KBM-7 (cell line): Measurements from ENCODE around the gene PIP.
"Not testable (repeated sequence)": the region's sequence is repeated elsewhere in the genome, so short reads cannot be mapped to it uniquely, and the experiment has no call there.

Experiments used
- DNase-seq: peaks from one replicate; pipeline ENCODE4 v3.0.0-alpha.2; 2015
- in situ Hi-C: fragments of 300-500 bp; cut with MboI; formaldehyde crosslinking; loops from 2 replicates; pipeline ENCODE4 v1.14.3; 2020; ENCODE audit warnings: low sequenced_read_pairs, low pct_unique_long_range_greater_than_20kb, mixed read lengths

The PIP gene

DNA sequence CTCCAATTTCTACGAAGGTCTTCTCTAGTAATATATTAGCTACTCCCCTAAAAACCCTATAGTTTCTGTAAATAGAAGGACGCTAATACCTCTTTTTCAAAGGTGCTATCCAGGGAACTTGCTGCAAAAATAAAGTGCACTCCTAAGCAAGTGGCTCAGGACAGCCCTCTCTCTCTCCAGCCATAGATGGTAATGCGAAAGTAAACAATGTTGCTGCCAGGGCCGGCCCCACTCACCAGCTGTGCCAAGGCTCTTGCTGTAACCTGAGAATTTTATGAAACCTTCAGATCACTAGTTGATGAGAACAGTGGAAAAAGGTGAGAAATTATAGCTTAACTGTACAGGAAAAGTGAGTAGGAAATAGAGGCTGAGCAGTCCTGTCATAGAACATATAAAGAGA, 40.5 kb downstream of the PIP start:
- DNase-seq, result no peak
- in situ Hi-C loops, result no loop called here

DNA sequence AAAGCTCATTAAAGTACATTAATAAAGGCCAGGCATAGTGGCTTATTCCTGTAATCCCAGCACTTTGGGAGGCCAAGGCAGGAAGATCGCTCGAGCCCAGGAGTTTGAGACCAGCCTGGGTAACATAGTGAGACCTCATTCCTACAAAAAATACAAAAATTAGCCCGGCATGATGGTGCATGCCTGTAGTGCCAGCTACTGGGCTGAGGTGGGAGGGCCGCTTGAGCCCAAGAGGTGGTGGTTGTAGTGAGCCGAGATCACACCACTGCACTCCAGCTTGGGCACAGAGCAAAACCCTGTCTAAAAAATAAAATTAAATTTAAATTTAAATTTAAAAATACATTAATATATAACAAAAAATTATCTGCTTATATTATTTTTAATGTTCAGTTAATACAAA, 44.3 kb downstream of the PIP start:
- in situ Hi-C loops, result no loop called here
- no peak for DNase-seq

GRCh38 chr7:143177374-143178119, 45.7 kb downstream of the PIP start:
- DNase-seq, result peak; percentile 16
- in situ Hi-C loops, result no loop called here

DNA sequence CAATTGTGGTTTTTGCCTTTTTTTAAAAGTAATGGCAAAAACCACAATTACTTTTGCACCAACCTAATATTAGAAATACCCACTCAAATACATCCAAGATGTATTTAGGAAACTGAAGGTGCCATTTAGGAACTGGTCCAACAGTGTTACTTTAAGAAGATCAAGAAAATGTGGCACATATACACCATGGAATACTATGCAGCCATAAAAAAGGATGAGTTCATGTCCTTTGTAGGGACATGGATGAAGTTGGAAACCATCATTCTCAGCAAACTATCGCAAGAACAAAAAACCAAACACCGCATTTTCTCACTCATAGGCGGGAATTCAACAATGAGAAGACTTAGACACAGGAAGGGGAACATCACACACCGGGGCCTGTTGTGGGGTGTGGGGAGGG, 48.9 kb downstream of the PIP start:
- in situ Hi-C loops, result not testable (repeated sequence)

GRCh38 chr7:143181349-143181748, 49.5 kb downstream of the PIP start:
- DNase-seq, result no peak
- in situ Hi-C loops, result no loop called here

More for the DNA sequence above, 48.9 kb downstream of the PIP start:
- not testable (repeated sequence) for DNase-seq

DNA sequence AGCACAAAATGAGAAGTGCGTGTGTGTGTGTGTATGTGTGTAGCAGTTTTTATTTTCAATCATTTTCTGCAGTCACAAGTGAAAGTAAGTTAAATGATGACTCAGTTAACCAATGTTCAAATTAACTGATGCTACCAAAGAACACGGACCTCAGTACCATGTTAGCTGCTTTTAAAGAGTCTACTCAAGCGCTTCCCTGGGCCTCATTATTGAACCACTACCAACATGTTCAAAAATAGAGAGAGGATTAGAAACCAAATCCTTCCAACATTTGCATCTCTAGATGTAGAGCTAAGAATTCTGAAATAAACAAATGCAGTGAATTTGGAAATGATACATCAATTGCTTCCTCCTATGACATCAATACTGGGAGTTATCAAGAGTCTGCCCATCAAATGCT, 51.1 kb downstream of the PIP start, which contains the start of gene TAS2R39:
Gene TAS2R39 (plus strand): TSS at position 396 of the 400 bp plus-strand sequence. CDS start 0 bp downstream, at position 396.
- in situ Hi-C loops, result no loop called here
- DNase-seq, result no peak

DNA sequence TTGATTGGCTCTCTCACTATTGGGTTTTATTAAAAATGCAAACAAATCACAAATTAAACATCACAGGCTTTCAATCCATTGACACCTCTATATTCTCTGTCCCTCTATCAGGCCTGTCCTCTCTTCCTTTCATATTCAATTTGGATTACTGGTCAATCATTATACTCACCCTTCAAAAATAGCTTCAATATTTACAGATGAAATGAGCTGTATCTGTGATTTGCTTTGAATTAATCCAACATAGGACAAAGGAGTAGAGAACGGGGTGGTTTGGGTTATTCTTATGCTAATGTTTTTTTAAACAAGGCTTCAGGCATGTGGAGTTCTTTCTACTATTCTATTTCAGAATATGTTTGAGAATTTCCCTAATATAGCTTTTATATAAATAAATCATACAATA, 53.7 kb downstream of the PIP start:
- DNase-seq, result no peak
- in situ Hi-C loops, result no loop called here

DNA sequence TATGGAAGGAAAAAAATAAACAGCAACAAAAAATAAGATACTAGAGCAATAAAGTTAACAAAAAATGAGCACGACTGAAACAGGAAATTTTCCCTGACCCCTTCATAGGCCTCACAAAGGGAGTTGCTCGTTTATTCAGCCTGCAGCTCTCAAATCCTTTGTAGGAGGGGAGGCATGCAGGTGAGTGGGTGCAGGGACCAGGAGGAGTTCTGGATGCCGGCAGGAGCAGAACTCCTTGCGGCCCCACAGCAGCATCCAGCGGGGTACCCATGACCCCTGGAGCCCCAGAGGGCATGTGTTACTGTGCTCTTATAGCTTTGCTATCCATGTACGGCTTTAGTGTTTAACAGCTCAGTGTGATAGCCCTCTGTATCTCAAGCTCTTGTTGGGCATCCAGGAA, 57.1 kb downstream of the PIP start:
- in situ Hi-C loops, result no loop called here
- no peak for DNase-seq
